HepG2 (cell line): ENCODE measurements around the gene SLBP. TPM values are rescaled to one million over a fixed set of nuclear protein-coding genes. Genes with fewer than 3 reads are reported as not detected.

Experiments used
- AHR ChIP-seq: IDR thresholded peaks from 2 replicates; pipeline ENCODE4 v1.6.1; 2018; ENCODE audit warnings: missing genetic modification reagents, missing compliant biosample characterization
- BORCS8-MEF2B ChIP-seq: sonication (generic); formaldehyde crosslinking; IDR thresholded peaks from 2 replicates; pipeline ENCODE4 v1.8.0; 2022; ENCODE audit warnings: mild to moderate bottlenecking, missing genetic modification reagents
- CBX1 ChIP-seq: IDR thresholded peaks from one replicate; pipeline ENCODE4 v1.6.1; 2016; ENCODE audit warnings: antibody characterized with exemption, low read depth
- ELF1 ChIP-seq: sonication (generic); formaldehyde crosslinking; IDR thresholded peaks from 2 replicates; pipeline ENCODE4 v1.4.0; 2020; ENCODE audit warnings: missing genetic modification reagents
- ELF3 ChIP-seq: IDR thresholded peaks from 2 replicates; pipeline ENCODE4 v1.6.1; 2016; ENCODE audit warnings: missing genetic modification reagents, missing compliant biosample characterization
- FIP1L1 ChIP-seq: fragments of 200-400 bp; formaldehyde crosslinking; IDR thresholded peaks from 2 replicates; pipeline ENCODE4 v1.6.1; 2018; ENCODE audit warnings: low read depth, mild to moderate bottlenecking, low read length, moderate library complexity, borderline replicate concordance; ENCODE audit not compliant: insufficient read depth
- MXD1 ChIP-seq: sonication (generic); formaldehyde crosslinking; IDR thresholded peaks from 2 replicates; pipeline ENCODE4 v1.4.0; 2020; ENCODE audit warnings: mild to moderate bottlenecking, missing genetic modification reagents
- NR2F6 ChIP-seq, 2 experiments: IDR thresholded peaks; 2 replicates each; pipeline ENCODE4 v1.6.1; 2016; ENCODE audit warnings: antibody characterized with exemption in 1 of 2, mild to moderate bottlenecking in 1 of 2
- PRDM10 ChIP-seq: sonication (generic); formaldehyde crosslinking; IDR thresholded peaks from 2 replicates; pipeline ENCODE4 v1.4.0; 2020; ENCODE audit warnings: low read depth, missing genetic modification reagents
- SALL1 ChIP-seq: sonication (generic); formaldehyde crosslinking; IDR thresholded peaks from 2 replicates; pipeline ENCODE4 v1.8.0; 2022; ENCODE audit warnings: mild to moderate bottlenecking, missing genetic modification reagents
- SAP130 ChIP-seq: IDR thresholded peaks from 2 replicates; pipeline ENCODE4 v1.6.1; 2016; ENCODE audit warnings: low read depth
- SP2 ChIP-seq: sonication (generic); formaldehyde crosslinking; IDR thresholded peaks from 2 replicates; pipeline ENCODE4 v1.5.1; 2020; ENCODE audit warnings: mild to moderate bottlenecking, missing genetic modification reagents
- TFDP1 ChIP-seq: IDR thresholded peaks from 2 replicates; pipeline ENCODE4 v1.6.1; 2016; ENCODE audit warnings: missing compliant biosample characterization, missing genetic modification reagents, borderline replicate concordance
- TGIF2 ChIP-seq: IDR thresholded peaks from 2 replicates; pipeline ENCODE4 v1.6.1; 2016; ENCODE audit warnings: control low read depth, missing compliant biosample characterization
- ZBTB38 ChIP-seq: sonication (generic); formaldehyde crosslinking; IDR thresholded peaks from 2 replicates; pipeline ENCODE4 v1.5.1; 2020; ENCODE audit warnings: mild to moderate bottlenecking, missing genetic modification reagents
- ZNF564 ChIP-seq: sonication (generic); formaldehyde crosslinking; IDR thresholded peaks from 2 replicates; pipeline ENCODE4 v1.8.1; 2023; ENCODE audit warnings: mild to moderate bottlenecking, missing genetic modification reagents
- ZNF639 ChIP-seq: conservative IDR thresholded peaks from 2 replicates; pipeline ENCODE4 v1.6.1; 2018; ENCODE audit warnings: missing genetic modification reagents
- ZNF782 ChIP-seq: sonication (generic); formaldehyde crosslinking; IDR thresholded peaks from 2 replicates; pipeline ENCODE4 v1.4.0; 2020; ENCODE audit warnings: missing genetic modification reagents, mild to moderate bottlenecking, borderline replicate concordance
- ZNF784 ChIP-seq: sonication (generic); formaldehyde crosslinking; IDR thresholded peaks from 2 replicates; pipeline ENCODE4 v1.5.1; 2020; ENCODE audit warnings: missing genetic modification reagents, mild to moderate bottlenecking, borderline replicate concordance
- ZNF792 ChIP-seq: IDR thresholded peaks from 2 replicates; pipeline ENCODE4 v1.6.1; 2016
- ZNF841 ChIP-seq: sonication (generic); formaldehyde crosslinking; IDR thresholded peaks from 2 replicates; pipeline ENCODE4 v1.8.1; 2023; ENCODE audit warnings: missing genetic modification reagents, borderline replicate concordance
- polyA plus RNA-seq, 8 experiments: library from polyadenylated mRNA; depleted of rRNA in 3 of 8; stranded (reverse) in 7 of 8; unstranded in 1 of 8; fragments of >200 nt; fragmentation: Illumina TruSeq in 4 of 8; extraction: Trizol in 4 of 8; gene quantifications; 2 replicates each; pipeline versions ENCODE4 v1.2.1 to v1.2.3, GENCODE V29; 2011 to 2016; ENCODE audit warnings: low read depth in 4 of 8, missing spikeins in 1 of 8, mixed read lengths in 1 of 8; ENCODE audit not compliant: insufficient read depth in 1 of 8
- total RNA-seq, 5 experiments: library from RNA; depleted of rRNA; stranded (reverse); fragments of >200 nt; fragmentation: Illumina TruSeq; extraction: Trizol; gene quantifications; 2 replicates each; pipeline ENCODE4 v1.2.3, GENCODE V29; 2016; ENCODE audit warnings: low read depth in 1 of 5

The SLBP gene
- total and polyA plus RNA-seq, 2 of the 13 experiments (the other 11 are each of a cell fraction or from before 2014, with no cell fraction given): 43.9 to 104 TPM

- peak; percentile 10; the same call in 1 of the 2 replicates for TF ChIP-seq ZNF841 (CRISPR knock-in tag)
- TF ChIP-seq SP2 (CRISPR knock-in tag): peak; percentile 81
- 0 out of 2 replicates have a peak, but pooled peaks have one; percentile 36 for TF ChIP-seq AHR (CRISPR knock-in tag)
- peak; percentile 26; the same call in 1 of the 2 replicates for TF ChIP-seq ELF3 (CRISPR knock-in tag)
- TF ChIP-seq ZNF564 (CRISPR knock-in tag): peak; percentile 83
- no peak for TF ChIP-seq NR2F6 (IDR thresholded peaks at IDR 0.05)
- TF ChIP-seq NR2F6 (CRISPR knock-in tag; IDR thresholded peaks at IDR 0.05): 0 out of 2 replicates have a peak, but pooled peaks have one; percentile 42
- peak; percentile 84 for TF ChIP-seq PRDM10 (CRISPR knock-in tag)
- TF ChIP-seq CBX1: no peak
- TF ChIP-seq ZBTB38 (CRISPR knock-in tag): 0 out of 2 replicates have a peak, but pooled peaks have one; percentile 3
- TF ChIP-seq SAP130 (CRISPR knock-in tag): peak; percentile 98
- peak; percentile 79 for TF ChIP-seq ELF1
- TF ChIP-seq TGIF2 (CRISPR knock-in tag): peak; percentile 85
- no peak for TF ChIP-seq FIP1L1
- TF ChIP-seq ZNF639 (CRISPR knock-in tag): peak; percentile 72
- peak; percentile 94 for TF ChIP-seq TFDP1 (CRISPR knock-in tag)
- TF ChIP-seq BORCS8-MEF2B (CRISPR knock-in tag): peak; percentile 37; the same call in 1 of the 2 replicates
- 0 out of 2 replicates have a peak, but pooled peaks have one; percentile 22 for TF ChIP-seq ZNF792 (CRISPR knock-in tag)
- TF ChIP-seq ZNF784 (CRISPR knock-in tag): no peak
- 0 out of 2 replicates have a peak, but pooled peaks have one; percentile 10 for TF ChIP-seq MXD1 (CRISPR knock-in tag)
- TF ChIP-seq ZNF782 (CRISPR knock-in tag): no peak
- TF ChIP-seq SALL1 (CRISPR knock-in tag): 0 out of 2 replicates have a peak, but pooled peaks have one; percentile 24
These were observed 9.0 kb upstream of the SLBP start, which contains the start of the genes TACC3 and TMEM129 (continued) for GRCh38 chr4:1721003-1721665.
